Fibroblast of lung (primary cell): ENCODE measurements around the gene ZNF747.

Experiments used
- EZH2 ChIP-seq: IDR thresholded peaks from 2 replicates; pipeline ENCODE4 v1.5.1; 2012; ENCODE audit warnings: low read length, control low read depth, mild to moderate bottlenecking; ENCODE audit errors: missing control alignments
- TF ChIP-seq, protein P1 (sequence below), 2 donors: IDR thresholded peaks in 1 of 2; conservative IDR thresholded peaks in 1 of 2; 1 replicate in 1 of 2; 2 replicates in 1 of 2; pipeline ENCODE4 v1.5.1; 2011 to 2012; ENCODE audit warnings: low read length in 2 of 2, control low read depth in 1 of 2, inconsistent platforms in 1 of 2, low read depth in 1 of 2, mild to moderate bottlenecking in 1 of 2

DNA sequence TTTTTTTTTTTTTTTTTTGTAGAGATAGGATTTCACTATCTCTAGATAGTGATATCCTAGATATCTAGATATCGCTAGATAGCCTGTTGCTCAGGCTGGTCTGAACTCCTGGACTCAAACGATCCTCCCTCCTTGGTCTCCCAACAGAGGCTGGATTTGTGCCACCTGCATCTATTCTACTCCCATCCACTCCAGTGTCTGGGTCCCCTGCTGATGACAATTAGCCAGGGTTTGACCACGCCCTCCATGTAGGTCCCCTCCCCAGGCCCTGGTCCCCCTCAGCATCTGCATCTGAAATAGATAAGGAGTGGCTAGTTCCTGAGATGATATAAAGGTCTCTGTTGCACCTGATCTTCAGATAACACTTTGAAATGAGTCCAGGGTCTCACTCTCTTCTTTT, 34.6 kb upstream of the ZNF747 start:
- TF ChIP-seq, protein P1, sequence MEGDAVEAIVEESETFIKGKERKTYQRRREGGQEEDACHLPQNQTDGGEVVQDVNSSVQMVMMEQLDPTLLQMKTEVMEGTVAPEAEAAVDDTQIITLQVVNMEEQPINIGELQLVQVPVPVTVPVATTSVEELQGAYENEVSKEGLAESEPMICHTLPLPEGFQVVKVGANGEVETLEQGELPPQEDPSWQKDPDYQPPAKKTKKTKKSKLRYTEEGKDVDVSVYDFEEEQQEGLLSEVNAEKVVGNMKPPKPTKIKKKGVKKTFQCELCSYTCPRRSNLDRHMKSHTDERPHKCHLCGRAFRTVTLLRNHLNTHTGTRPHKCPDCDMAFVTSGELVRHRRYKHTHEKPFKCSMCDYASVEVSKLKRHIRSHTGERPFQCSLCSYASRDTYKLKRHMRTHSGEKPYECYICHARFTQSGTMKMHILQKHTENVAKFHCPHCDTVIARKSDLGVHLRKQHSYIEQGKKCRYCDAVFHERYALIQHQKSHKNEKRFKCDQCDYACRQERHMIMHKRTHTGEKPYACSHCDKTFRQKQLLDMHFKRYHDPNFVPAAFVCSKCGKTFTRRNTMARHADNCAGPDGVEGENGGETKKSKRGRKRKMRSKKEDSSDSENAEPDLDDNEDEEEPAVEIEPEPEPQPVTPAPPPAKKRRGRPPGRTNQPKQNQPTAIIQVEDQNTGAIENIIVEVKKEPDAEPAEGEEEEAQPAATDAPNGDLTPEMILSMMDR (conservative IDR thresholded peaks at IDR 0.05 in 1 of 2, IDR thresholded peaks at IDR 0.05 in 1 of 2; ENCODE audit: low read depth in 1 of 2, low read length in 2 of 2): no peak
- no peak for TF ChIP-seq EZH2
